ENCODE results near the gene C16orf89.
"Not testable (repeated sequence)": the region's sequence is repeated elsewhere in the genome, so short reads cannot be mapped to it uniquely, and the experiment has no call there.

Gene C16orf89, protein sequence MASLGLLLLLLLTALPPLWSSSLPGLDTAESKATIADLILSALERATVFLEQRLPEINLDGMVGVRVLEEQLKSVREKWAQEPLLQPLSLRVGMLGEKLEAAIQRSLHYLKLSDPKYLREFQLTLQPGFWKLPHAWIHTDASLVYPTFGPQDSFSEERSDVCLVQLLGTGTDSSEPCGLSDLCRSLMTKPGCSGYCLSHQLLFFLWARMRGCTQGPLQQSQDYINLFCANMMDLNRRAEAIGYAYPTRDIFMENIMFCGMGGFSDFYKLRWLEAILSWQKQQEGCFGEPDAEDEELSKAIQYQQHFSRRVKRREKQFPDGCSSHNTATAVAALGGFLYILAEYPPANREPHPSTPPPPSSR

DNA sequence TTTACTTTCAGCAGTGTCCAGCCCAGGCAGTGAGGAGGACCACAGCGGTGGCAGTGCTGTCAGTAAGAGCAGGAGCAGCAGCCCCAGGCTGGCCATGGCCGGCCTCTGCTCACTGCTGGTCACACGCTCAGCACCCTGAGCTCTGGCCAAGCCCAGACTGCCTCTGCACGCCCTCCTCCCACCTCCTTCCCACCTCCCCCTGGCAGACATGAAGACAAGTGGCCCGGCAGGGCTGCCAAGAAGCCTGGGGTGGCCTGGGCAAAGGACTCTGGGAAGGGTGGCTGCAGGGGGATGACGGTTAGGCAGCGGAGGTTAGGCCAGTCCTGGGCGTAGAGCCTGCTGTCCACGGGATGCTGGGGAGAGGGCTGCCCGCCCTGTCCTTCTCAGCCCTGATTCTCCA is at the start of gene C16orf89:
Gene C16orf89, minus strand, starts transcription at position 144 of the 400 bp plus-strand sequence. Its CDS starts 48 bp downstream, at position 96.
- no peak for DNase-seq (ENCODE audit: low read depth in 2 of 2)

GRCh38 chr16:5110933-5111332 is 45.2 kb upstream of the C16orf89 start:
- DNase-seq (ENCODE audit: low read depth in 2 of 2): not testable (repeated sequence)

GRCh38 chr16:5108505-5109158 is 42.9 kb upstream of the C16orf89 start:
- no peak for DNase-seq (ENCODE audit: low read depth in 2 of 2)

DNA sequence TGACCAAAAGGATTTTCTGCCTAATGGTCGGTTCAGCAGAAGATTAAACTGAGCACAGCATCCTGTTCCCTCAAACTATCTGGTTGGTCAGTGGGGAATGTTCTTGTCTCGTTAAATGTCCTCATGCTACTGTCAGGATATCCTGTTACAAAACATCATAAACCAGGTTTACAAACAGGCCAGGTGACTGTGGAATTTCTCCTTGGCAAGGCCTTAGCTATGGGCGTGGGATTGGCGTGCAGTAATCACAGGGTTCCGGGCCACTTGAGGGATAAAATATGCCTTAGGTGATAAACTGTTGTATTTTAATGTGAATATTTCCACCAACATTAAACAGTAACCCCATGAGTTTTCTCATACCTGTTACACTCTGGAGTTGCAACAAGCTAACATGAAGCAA is 39.3 kb upstream of the C16orf89 start:
- not testable (repeated sequence) for DNase-seq (ENCODE audit: low read depth in 2 of 2)

DNA sequence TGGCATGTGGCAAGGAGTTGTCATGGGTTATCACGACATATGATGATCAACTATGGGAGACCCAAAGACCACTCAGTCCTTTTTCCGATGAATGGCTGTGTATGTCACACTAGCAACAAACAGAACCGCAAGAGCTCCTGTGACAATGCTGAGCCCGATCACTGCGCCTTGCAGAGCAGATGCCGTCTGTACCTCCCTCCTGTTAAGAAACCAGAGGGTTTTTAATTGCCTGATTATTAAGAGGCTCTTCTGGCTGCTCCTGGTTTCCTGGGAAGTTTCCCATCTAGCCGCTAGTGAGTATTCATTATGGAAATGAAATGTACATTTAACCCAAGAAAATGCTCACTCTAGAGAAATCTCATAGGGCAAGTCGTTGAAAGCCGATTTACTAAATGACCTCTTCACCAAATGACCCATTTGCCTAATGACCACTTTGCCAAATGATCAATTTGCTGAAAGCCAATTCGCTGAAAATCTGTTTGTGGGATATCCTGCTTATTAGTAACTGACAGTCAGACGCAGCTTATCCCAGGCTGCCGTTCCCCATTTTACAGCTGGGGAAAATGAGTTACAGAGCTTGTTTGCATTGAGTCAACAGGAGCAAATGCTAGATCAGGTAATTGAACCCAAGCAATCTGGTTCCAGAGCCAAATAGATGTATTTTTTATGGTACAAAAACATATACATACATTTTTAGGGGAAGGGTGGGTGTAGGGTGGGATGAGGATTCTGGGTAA is 37.7 kb upstream of the C16orf89 start:
- DNase-seq (ENCODE audit: low read depth in 2 of 2): not testable (repeated sequence)

GRCh38 chr16:5099174-5099573 is 33.4 kb upstream of the C16orf89 start:
- not testable (repeated sequence) for DNase-seq (ENCODE audit: low read depth in 2 of 2)

- DNase-seq (ENCODE audit: low read depth in 2 of 2): peak; percentile 88 to 92
Measured at GRCh38 chr16:5098221-5099159, 32.7 kb upstream of the C16orf89 start.

GRCh38 chr16:5097470-5098220 is 31.9 kb upstream of the C16orf89 start, which contains the start of gene EEF2KMT:
EEF2KMT (minus strand) TSS chr16:5097795; CDS start chr16:5097739, 56 bp downstream.
- DNase-seq (ENCODE audit: low read depth in 2 of 2): peak; percentile 75 to 80

GRCh38 chr16:5097061-5097469 is 31.3 kb upstream of the C16orf89 start:
- not testable (repeated sequence) for DNase-seq (ENCODE audit: low read depth in 2 of 2)

GRCh38 chr16:5096437-5097060 is 30.8 kb upstream of the C16orf89 start:
- not testable (repeated sequence) for DNase-seq (ENCODE audit: low read depth in 2 of 2)

GRCh38 chr16:5095145-5095830 is 29.5 kb upstream of the C16orf89 start:
- DNase-seq (ENCODE audit: low read depth in 2 of 2): not testable (repeated sequence)

GRCh38 chr16:5093746-5094145 is 28.0 kb upstream of the C16orf89 start:
- DNase-seq (ENCODE audit: low read depth in 2 of 2): not testable (repeated sequence)

- DNase-seq (ENCODE audit: low read depth in 2 of 2): not testable (repeated sequence)
Measured at GRCh38 chr16:5093081-5093480, 27.3 kb upstream of the C16orf89 start.

DNA sequence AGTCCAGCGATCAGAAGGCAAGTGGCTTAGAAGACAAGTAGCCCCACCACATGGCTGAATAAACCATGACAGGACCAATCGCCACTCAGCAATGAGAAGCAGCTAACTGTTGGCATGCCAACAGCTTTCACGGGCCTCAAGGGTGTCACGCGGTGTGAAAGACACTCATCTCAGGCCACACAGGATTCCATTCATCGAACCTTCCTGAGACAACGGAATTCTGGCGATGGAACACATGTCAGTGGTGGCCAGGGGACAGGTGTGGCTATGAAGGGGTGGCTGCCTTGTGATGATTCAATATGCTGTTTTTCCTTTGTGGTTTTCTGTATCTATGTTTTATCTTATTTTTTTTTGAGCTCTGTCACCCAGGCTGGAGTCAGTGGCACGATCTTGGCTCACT is 24.8 kb upstream of the C16orf89 start:
- not testable (repeated sequence) for DNase-seq (ENCODE audit: low read depth in 2 of 2)

GRCh38 chr16:5089911-5090555 is 24.3 kb upstream of the C16orf89 start:
- DNase-seq (ENCODE audit: low read depth in 2 of 2): not testable (repeated sequence)

DNA sequence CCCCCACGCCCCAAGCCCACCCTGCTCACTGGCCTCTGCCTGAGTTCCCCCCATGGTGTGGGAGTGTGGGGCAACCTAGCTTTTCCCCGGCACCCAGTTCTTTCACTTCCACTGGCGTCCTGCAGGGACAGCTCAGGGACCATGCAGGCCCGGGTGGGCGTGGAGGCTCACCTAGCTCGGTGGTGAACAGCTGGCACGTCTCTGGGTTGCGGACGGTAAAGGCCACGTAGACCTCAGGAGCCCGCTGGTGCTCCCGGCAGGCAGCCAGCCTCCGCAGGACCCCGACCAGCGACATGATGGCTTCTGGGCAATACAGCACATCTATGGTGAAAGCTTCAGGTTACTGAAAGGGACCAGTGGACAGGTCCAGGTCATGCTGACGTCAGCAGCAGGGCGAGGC is 23.2 kb upstream of the C16orf89 start:
- DNase-seq (ENCODE audit: low read depth in 2 of 2): not testable (repeated sequence)

GRCh38 chr16:5088086-5088790 is 22.5 kb upstream of the C16orf89 start:
- not testable (repeated sequence) for DNase-seq (ENCODE audit: low read depth in 2 of 2)

- not testable (repeated sequence) for DNase-seq (ENCODE audit: low read depth in 2 of 2)
Measured at GRCh38 chr16:5085716-5086115, 20.0 kb upstream of the C16orf89 start.

Measured in stimulated activated CD4-positive, alpha-beta T cell treated with anti-CD3 and anti-CD28 coated beads, Interleukin-1b, Interleukin-23, amount 100 ng/mL, for 1 hour (primary cell).